ENCODE measurements around the gene SPAG4.
A peak's percentile ranks its signal among the peaks of the same experiment; 100 is the strongest.

The SPAG4 gene, protein sequence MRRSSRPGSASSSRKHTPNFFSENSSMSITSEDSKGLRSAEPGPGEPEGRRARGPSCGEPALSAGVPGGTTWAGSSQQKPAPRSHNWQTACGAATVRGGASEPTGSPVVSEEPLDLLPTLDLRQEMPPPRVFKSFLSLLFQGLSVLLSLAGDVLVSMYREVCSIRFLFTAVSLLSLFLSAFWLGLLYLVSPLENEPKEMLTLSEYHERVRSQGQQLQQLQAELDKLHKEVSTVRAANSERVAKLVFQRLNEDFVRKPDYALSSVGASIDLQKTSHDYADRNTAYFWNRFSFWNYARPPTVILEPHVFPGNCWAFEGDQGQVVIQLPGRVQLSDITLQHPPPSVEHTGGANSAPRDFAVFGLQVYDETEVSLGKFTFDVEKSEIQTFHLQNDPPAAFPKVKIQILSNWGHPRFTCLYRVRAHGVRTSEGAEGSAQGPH

DNA sequence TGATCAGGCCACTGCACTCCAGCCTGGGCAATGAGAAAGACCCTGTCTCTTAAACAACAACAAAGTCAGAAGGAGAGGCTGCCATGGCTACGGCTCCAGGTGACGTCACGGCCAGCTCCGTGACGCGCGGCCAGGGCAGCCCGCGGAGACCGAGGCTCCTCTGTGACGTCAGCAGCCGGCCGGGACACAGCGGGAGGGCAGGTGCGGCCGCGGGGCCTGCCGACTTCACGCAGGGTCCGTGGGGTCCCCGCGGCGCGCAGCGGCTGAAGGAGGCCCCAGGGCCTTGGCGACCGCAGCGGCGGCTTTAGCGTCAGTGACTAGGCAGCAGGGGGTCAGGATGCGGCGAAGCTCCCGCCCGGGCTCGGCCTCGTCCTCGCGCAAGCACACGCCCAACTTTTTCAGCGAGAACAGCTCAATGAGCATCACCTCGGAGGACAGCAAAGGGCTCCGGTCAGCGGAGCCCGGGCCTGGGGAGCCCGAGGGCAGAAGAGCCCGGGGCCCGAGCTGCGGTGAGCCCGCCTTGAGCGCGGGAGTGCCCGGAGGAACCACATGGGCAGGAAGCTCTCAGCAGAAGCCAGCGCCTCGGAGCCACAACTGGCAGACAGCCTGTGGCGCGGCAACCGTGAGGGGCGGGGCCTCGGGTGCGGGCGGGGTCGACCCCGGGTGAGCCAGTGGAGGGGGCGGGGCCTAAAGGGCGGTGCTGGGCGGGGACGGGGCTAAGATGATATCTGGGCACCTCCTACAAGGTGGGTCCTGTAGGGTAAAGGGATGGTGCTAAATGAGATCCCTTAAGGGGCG, at the start of gene SPAG4:
Gene SPAG4, plus strand, starts transcription at position 163 of the 798 bp plus-strand sequence. Its CDS starts 175 bp downstream, at position 338.
- Histone ChIP-seq H3K9me3 (ENCODE audit: control insufficient read depth, insufficient read depth, low read length) (no peaks in the 10 kb centered on the region), H3K4me3 (ENCODE audit: low read length) (peak within 1 kb of the TSS; percentile 73)

DNA sequence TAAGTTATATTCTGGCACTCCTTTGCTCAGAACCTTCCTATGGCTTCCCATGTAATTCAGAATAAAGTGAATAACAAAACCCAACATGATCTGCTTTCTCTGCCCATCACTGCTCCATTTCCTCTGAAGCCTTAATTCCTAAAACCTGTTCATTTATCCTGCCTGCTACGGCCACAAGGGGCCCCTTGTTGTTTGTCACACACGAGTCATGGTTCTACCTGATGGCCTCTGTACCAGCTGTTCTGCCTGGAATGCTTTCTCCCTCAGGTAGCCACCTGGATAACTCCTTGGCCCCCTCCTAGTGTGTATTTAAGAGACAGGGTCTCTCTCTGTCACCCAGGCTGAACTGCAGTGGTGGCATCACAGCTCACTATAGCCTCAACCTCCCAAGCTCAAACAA, 47.0 kb upstream of the SPAG4 start:
- H3K4me3 ChIP-seq (ENCODE audit: low read length) = no peak overlapping the region
- TF ChIP-seq EZH2phosphoT487 (IDR thresholded peaks at IDR 0.05; ENCODE audit: borderline replicate concordance, low read length) = no peak
- TF ChIP-seq, protein P1, sequence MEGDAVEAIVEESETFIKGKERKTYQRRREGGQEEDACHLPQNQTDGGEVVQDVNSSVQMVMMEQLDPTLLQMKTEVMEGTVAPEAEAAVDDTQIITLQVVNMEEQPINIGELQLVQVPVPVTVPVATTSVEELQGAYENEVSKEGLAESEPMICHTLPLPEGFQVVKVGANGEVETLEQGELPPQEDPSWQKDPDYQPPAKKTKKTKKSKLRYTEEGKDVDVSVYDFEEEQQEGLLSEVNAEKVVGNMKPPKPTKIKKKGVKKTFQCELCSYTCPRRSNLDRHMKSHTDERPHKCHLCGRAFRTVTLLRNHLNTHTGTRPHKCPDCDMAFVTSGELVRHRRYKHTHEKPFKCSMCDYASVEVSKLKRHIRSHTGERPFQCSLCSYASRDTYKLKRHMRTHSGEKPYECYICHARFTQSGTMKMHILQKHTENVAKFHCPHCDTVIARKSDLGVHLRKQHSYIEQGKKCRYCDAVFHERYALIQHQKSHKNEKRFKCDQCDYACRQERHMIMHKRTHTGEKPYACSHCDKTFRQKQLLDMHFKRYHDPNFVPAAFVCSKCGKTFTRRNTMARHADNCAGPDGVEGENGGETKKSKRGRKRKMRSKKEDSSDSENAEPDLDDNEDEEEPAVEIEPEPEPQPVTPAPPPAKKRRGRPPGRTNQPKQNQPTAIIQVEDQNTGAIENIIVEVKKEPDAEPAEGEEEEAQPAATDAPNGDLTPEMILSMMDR (IDR thresholded peaks at IDR 0.05; ENCODE audit: low read depth, low read length, poor library complexity, severe bottlenecking) = peak; percentile 45
- no peaks in the 10 kb centered on the region for H3K9me2 ChIP-seq (replicated peaks; ENCODE audit: control insufficient read depth, low read length)
- peaks cover 2% of the 10 kb centered on the region; the same call in 1 of the 2 replicates for H3K27me3 ChIP-seq (ENCODE audit: control insufficient read depth, low read length)
- no peaks in the 10 kb centered on the region for H3K36me3 ChIP-seq (ENCODE audit: control insufficient read depth, low read length)
- no peaks in the 10 kb centered on the region for H3K4me1 ChIP-seq (ENCODE audit: control insufficient read depth, low read length)
- H4K20me1 ChIP-seq (ENCODE audit: control insufficient read depth, insufficient read depth, low read depth, low read length) = no peaks in the 10 kb centered on the region
- no peak overlapping the region for H3K27ac ChIP-seq (ENCODE audit: low read depth, low read length)
- no peaks in the 10 kb centered on the region for H3K79me2 ChIP-seq (ENCODE audit: control insufficient read depth, low read length)
- no peak overlapping the region for H3K4me2 ChIP-seq (ENCODE audit: low read length)
- H3K9me3 ChIP-seq (ENCODE audit: control insufficient read depth, insufficient read depth, low read length) = no peaks in the 10 kb centered on the region
- no peaks in the 10 kb centered on the region for H3F3A ChIP-seq (ENCODE audit: control insufficient read depth, insufficient read depth)

More for the DNA sequence above, at the start of gene SPAG4:
- H3K4me1 ChIP-seq (ENCODE audit: control insufficient read depth, low read length) = peaks cover 70% of the 10 kb centered on the region
- H3K27me3 ChIP-seq (ENCODE audit: control insufficient read depth, low read length) = peaks cover 9% of the 10 kb centered on the region; the same call in 1 of the 2 replicates
- peaks cover 7% of the 10 kb centered on the region for H3F3A ChIP-seq (ENCODE audit: control insufficient read depth, insufficient read depth)
- H3K79me2 ChIP-seq (ENCODE audit: control insufficient read depth, low read length) = no peaks in the 10 kb centered on the region
- no peaks in the 10 kb centered on the region for H3K9me2 ChIP-seq (replicated peaks; ENCODE audit: control insufficient read depth, low read length)
- peak within 1 kb of the TSS; percentile 59 for H3K27ac ChIP-seq (ENCODE audit: low read depth, low read length)
- peak within 1 kb of the TSS; percentile 77 for H3K4me2 ChIP-seq (ENCODE audit: low read length)
- no peaks in the 10 kb centered on the region for H3K36me3 ChIP-seq (ENCODE audit: control insufficient read depth, low read length)
- no peaks in the 10 kb centered on the region for H4K20me1 ChIP-seq (ENCODE audit: control insufficient read depth, insufficient read depth, low read depth, low read length)
- TF ChIP-seq EZH2phosphoT487 (IDR thresholded peaks at IDR 0.05; ENCODE audit: borderline replicate concordance, low read length) = no peak
- TF ChIP-seq, protein P1 (IDR thresholded peaks at IDR 0.05; ENCODE audit: low read depth, low read length, poor library complexity, severe bottlenecking) = no peak

DNA sequence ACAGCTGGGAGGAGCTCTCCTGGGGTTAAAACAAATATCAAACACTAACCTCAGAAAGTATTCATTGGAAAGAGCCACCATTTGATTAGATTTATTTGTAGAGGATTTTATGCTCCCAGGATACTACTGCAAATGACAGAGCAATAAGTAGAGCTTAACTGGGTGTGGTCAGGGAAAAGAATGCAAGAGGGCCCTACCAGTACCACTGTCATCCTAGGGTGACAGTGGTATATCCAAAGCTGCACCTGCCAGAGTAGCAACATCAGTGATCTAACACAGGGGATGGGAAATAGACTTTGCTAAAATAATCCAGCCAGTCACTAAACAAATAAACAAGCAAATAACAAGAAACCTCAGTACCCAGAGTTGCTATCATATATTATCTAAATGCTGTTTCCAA, 44.1 kb upstream of the SPAG4 start:
- no peaks in the 10 kb centered on the region for H3K9me2 ChIP-seq (replicated peaks; ENCODE audit: control insufficient read depth, low read length)
- H3K27ac ChIP-seq (ENCODE audit: low read depth, low read length) = no peak overlapping the region
- no peaks in the 10 kb centered on the region for H4K20me1 ChIP-seq (ENCODE audit: control insufficient read depth, insufficient read depth, low read depth, low read length)
- no peak overlapping the region for H3K4me3 ChIP-seq (ENCODE audit: low read length)
- no peak overlapping the region for H3K4me2 ChIP-seq (ENCODE audit: low read length)
- H3K4me1 ChIP-seq (ENCODE audit: control insufficient read depth, low read length) = no peaks in the 10 kb centered on the region
- H3K27me3 ChIP-seq (ENCODE audit: control insufficient read depth, low read length) = peaks cover 6% of the 10 kb centered on the region
- H3K79me2 ChIP-seq (ENCODE audit: control insufficient read depth, low read length) = no peaks in the 10 kb centered on the region
- no peaks in the 10 kb centered on the region for H3K9me3 ChIP-seq (ENCODE audit: control insufficient read depth, insufficient read depth, low read length)
- no peaks in the 10 kb centered on the region for H3K36me3 ChIP-seq (ENCODE audit: control insufficient read depth, low read length)
- H3F3A ChIP-seq (ENCODE audit: control insufficient read depth, insufficient read depth) = no peaks in the 10 kb centered on the region
- no peak for TF ChIP-seq EZH2phosphoT487 (IDR thresholded peaks at IDR 0.05; ENCODE audit: borderline replicate concordance, low read length)
- TF ChIP-seq, protein P1 (IDR thresholded peaks at IDR 0.05; ENCODE audit: low read depth, low read length, poor library complexity, severe bottlenecking) = no peak
